Tibial nerve (tissue), 3 donors: ENCODE measurements around the gene FAM193A.

Experiments
- CTCF ChIP-seq, 5 experiments: fragments of 200-600 bp in 3 of 5; fragments of 450-650 bp in 2 of 5; sonication (generic) in 3 of 5; IDR thresholded peaks; one replicate each; pipeline ENCODE4 v1.5.1; 2016 to 2019; ENCODE audit warnings: antibody characterized with exemption in 5 of 5, mild to moderate bottlenecking in 3 of 5, moderate library complexity in 2 of 5
- POLR2A ChIP-seq, 2 donors: fragments of 450-650 bp; IDR thresholded peaks; one replicate each; pipeline ENCODE4 v1.6.1; 2017; ENCODE audit warnings: antibody characterized with exemption in 2 of 2, mild to moderate bottlenecking in 2 of 2, moderate library complexity in 2 of 2

- TF ChIP-seq CTCF (IDR thresholded peaks at IDR 0.05): no peak
- no peak for TF ChIP-seq POLR2A (IDR thresholded peaks at IDR 0.05)
Measured at GRCh38 chr4:2662598-2662997, 126.2 kb downstream of the FAM193A start.
